Gastroesophageal sphincter (tissue), 4 donors: ENCODE data around the gene BCL2. TPM values are rescaled to one million over a fixed set of nuclear protein-coding genes. Genes with fewer than 3 reads are reported as not detected.
A peak's percentile ranks its signal among the peaks of the same experiment; 100 is the strongest.

Experiments used
- ATAC-seq: fragments of 150-250 bp; one replicate; pipeline ENCODE4 v1.9.1; 2016; ENCODE audit warnings: mild to moderate bottlenecking, moderate library complexity
- H3K27ac ChIP-seq, 4 donors: fragments of 200-600 bp; sonication (generic) in 3 of 4; 1 replicate in 3 of 4; 2 replicates in 1 of 4; pipeline ENCODE4 v1.5.1; 2016 to 2019
- H3K27me3 ChIP-seq: fragments of 200-600 bp; sonication (generic); one replicate; pipeline ENCODE4 v1.5.1; 2019
- H3K36me3 ChIP-seq, 2 donors: fragments of 200-600 bp; sonication (generic); one replicate each; pipeline ENCODE4 v1.5.1; 2019; ENCODE audit warnings: control low read depth in 1 of 2
- H3K4me1 ChIP-seq, 3 donors: fragments of 200-600 bp; sonication (generic); 1 replicate in 2 of 3; 2 replicates in 1 of 3; pipeline ENCODE4 v1.5.1; 2016 to 2019; ENCODE audit warnings: control low read depth in 2 of 3
- H3K4me3 ChIP-seq, 2 donors: fragments of 200-600 bp; sonication (generic); one replicate each; pipeline ENCODE4 v1.5.1; 2019; ENCODE audit warnings: mild to moderate bottlenecking in 1 of 2, moderate library complexity in 1 of 2
- H3K9me3 ChIP-seq, 3 donors: fragments of 200-600 bp; sonication (generic); one replicate each; pipeline ENCODE4 v1.5.1; 2017 to 2019; ENCODE audit warnings: control low read depth in 2 of 3
- CTCF ChIP-seq, 4 experiments: fragments of 200-600 bp in 2 of 4; fragments of 450-650 bp in 2 of 4; sonication (generic) in 1 of 4; IDR thresholded peaks; one replicate each; pipeline ENCODE4 v1.5.1; 2017 to 2019; ENCODE audit warnings: antibody characterized with exemption in 4 of 4, mild to moderate bottlenecking in 2 of 4, moderate library complexity in 2 of 4
- EP300 ChIP-seq: sonication (generic); formaldehyde crosslinking; IDR thresholded peaks from one replicate; pipeline ENCODE4 v1.6.1; 2017; ENCODE audit warnings: antibody characterized with exemption, mild to moderate bottlenecking
- POLR2A ChIP-seq, 2 donors: fragments of 450-650 bp; IDR thresholded peaks; one replicate each; pipeline ENCODE4 v1.6.1; 2017; ENCODE audit warnings: antibody characterized with exemption in 2 of 2, mild to moderate bottlenecking in 2 of 2, moderate library complexity in 1 of 2
- POLR2AphosphoS5 ChIP-seq: sonication (generic); formaldehyde crosslinking; IDR thresholded peaks from one replicate; pipeline ENCODE4 v1.6.1; 2017; ENCODE audit warnings: antibody characterized with exemption
- WGBS, 2 donors: methylation state at CpG; one replicate each; pipeline ENCODE4 v1.1.5; 2018; ENCODE audit warnings: low coverage in 1 of 2; 5-methylcytosine and 5-hydroxymethylcytosine counted together
- total RNA-seq, 4 donors: library from RNA; depleted of rRNA; stranded (reverse); fragments of >200 nt; gene quantifications; one replicate each; pipeline ENCODE4 v1.1.0, GENCODE V29; 2016

The BCL2 gene
- total RNA-seq, 4 donors from 2014 or later, result 31.2 to 41.7 (median 32.7) TPM

GRCh38 chr18:63111671-63112402, 207.7 kb downstream of the BCL2 start:
- Histone ChIP-seq H3K27me3 (no peaks in the 10 kb centered on the region), H3K4me1 (peaks cover 0 to 18% (median 9%) of the 10 kb centered on the region in 3 donors), H3K27ac (peak overlapping the region in 1 of 4 donors; percentile 10), H3K9me3 (no peaks in the 10 kb centered on the region), H3K36me3 (no peaks in the 10 kb centered on the region), H3K4me3 (no peak overlapping the region)
- 8 to 9% methylated on average over 4 of the region's 4 CpGs for WGBS, 2 donors
- ATAC-seq, result no peak
- no peak for TF ChIP-seq EP300
- TF ChIP-seq POLR2A (IDR thresholded peaks at IDR 0.05), result no peak
- no peak for TF ChIP-seq POLR2AphosphoS5
- no peak for TF ChIP-seq CTCF (IDR thresholded peaks at IDR 0.05)

- Histone ChIP-seq H3K36me3 (no peaks in the 10 kb centered on the region), H3K27ac (no peak overlapping the region), H3K27me3 (no peaks in the 10 kb centered on the region), H3K4me3 (no peak overlapping the region), H3K4me1 (peaks cover 0 to 18% (median 9%) of the 10 kb centered on the region in 3 donors), H3K9me3 (no peaks in the 10 kb centered on the region)
- TF ChIP-seq POLR2AphosphoS5 (no peak), POLR2A (IDR thresholded peaks at IDR 0.05) (no peak), EP300 (no peak), CTCF (IDR thresholded peaks at IDR 0.05) (no peak)
- no peak for ATAC-seq
- WGBS, 2 donors, result 81 to 100% methylated on average over 2 to 4 of the region's 4 CpGs
These were observed 209.8 kb downstream of the BCL2 start for GRCh38 chr18:63109802-63110201.

GRCh38 chr18:63109022-63109421, 210.5 kb downstream of the BCL2 start:
- Histone ChIP-seq H3K36me3 (no peaks in the 10 kb centered on the region), H3K27ac (no peak overlapping the region), H3K4me1 (peaks cover 0 to 18% (median 9%) of the 10 kb centered on the region in 3 donors), H3K27me3 (no peaks in the 10 kb centered on the region), H3K4me3 (no peak overlapping the region), H3K9me3 (no peaks in the 10 kb centered on the region)
- WGBS, 2 donors, result 51 to 79% methylated on average over 2 to 5 of the region's 5 CpGs
- TF ChIP-seq POLR2AphosphoS5, result no peak
- no peak for TF ChIP-seq EP300
- no peak for TF ChIP-seq POLR2A (IDR thresholded peaks at IDR 0.05)
- TF ChIP-seq CTCF (IDR thresholded peaks at IDR 0.05), result no peak
- ATAC-seq, result no peak

- H3K9me3 ChIP-seq, result no peaks in the 10 kb centered on the region
- H3K36me3 ChIP-seq, result no peaks in the 10 kb centered on the region
- no peaks in the 10 kb centered on the region for H3K27me3 ChIP-seq
- no peak overlapping the region for H3K27ac ChIP-seq
- TF ChIP-seq POLR2AphosphoS5 (no peak), POLR2A (IDR thresholded peaks at IDR 0.05) (no peak), CTCF (IDR thresholded peaks at IDR 0.05) (no peak), EP300 (no peak)
- no peak for ATAC-seq
- H3K4me1 ChIP-seq, result peaks cover 0 to 18% (median 9%) of the 10 kb centered on the region in 3 donors
- 80 to 89% methylated on average over 1 to 6 of the region's 7 CpGs for WGBS, 2 donors
- H3K4me3 ChIP-seq, result no peak overlapping the region
These were observed 211.6 kb downstream of the BCL2 start for GRCh38 chr18:63107931-63108330.
